ENCODE data around the gene MT2A.
A peak's percentile ranks its signal among the peaks of the same experiment; 100 is the strongest.
"Not testable (repeated sequence)": the region's sequence is repeated elsewhere in the genome, so short reads cannot be mapped to it uniquely, and the experiment has no call there.

The MT2A gene

DNA sequence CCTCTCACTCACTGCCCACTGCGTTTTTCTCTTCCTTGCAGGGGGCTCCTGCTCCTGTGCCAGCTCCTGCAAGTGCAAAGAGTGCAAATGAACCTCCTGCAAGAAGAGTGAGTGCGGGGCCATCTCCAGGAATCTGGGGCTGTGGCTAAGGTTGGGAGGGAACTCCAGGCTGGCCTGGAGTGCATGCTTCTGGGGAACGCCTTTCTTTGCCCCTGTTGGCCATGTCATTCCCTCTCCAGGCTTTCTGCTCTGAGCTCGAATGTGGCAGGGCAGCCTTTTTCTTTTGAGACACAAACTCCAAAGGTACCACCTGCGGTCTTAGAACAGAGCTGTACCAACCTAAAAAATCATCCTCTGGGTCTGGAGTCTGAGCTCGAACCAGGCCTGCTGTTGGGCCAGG lies 9.8 kb downstream of the MT2A start:
- TF ChIP-seq, protein P1, sequence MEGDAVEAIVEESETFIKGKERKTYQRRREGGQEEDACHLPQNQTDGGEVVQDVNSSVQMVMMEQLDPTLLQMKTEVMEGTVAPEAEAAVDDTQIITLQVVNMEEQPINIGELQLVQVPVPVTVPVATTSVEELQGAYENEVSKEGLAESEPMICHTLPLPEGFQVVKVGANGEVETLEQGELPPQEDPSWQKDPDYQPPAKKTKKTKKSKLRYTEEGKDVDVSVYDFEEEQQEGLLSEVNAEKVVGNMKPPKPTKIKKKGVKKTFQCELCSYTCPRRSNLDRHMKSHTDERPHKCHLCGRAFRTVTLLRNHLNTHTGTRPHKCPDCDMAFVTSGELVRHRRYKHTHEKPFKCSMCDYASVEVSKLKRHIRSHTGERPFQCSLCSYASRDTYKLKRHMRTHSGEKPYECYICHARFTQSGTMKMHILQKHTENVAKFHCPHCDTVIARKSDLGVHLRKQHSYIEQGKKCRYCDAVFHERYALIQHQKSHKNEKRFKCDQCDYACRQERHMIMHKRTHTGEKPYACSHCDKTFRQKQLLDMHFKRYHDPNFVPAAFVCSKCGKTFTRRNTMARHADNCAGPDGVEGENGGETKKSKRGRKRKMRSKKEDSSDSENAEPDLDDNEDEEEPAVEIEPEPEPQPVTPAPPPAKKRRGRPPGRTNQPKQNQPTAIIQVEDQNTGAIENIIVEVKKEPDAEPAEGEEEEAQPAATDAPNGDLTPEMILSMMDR (conservative IDR thresholded peaks at IDR 0.05; ENCODE audit: low read depth, low read length): no peak
- no peak for DNase-seq (ENCODE audit: low read depth)
- H3K4me3 ChIP-seq (ENCODE audit: low read depth, low read length): peak overlapping the region; percentile 60

DNA sequence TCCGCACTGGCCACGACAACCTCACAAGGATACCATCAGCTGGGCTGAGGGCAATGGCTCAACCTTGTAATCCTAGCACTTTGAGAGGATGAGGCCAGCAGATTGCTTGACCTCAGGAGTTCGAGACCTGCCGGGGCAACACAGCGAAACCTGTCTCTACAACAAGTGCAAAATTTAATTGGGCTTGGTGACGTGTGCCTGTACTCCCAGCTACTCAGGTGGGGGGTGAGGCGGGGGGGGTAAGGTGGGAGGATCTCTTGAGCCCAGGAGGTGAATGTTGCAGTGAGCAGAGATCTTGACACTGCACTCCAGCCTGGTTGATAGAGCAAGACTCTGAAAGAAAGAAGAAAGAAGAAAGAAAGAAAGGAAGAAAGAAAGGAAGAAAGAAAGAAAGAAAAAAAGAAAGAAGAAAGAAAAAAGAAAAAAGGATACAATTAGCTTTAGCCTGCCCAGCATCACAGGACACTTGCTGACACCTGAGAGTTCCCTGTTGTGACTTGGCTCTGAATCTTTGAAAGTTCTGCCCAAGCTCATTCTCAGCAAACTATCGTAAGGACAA lies 12.0 kb downstream of the MT2A start:
- no peak overlapping the region for H3K4me3 ChIP-seq (ENCODE audit: low read depth, low read length)
- TF ChIP-seq, protein P1 (conservative IDR thresholded peaks at IDR 0.05; ENCODE audit: low read depth, low read length): no peak
- DNase-seq (ENCODE audit: low read depth): no peak

DNA sequence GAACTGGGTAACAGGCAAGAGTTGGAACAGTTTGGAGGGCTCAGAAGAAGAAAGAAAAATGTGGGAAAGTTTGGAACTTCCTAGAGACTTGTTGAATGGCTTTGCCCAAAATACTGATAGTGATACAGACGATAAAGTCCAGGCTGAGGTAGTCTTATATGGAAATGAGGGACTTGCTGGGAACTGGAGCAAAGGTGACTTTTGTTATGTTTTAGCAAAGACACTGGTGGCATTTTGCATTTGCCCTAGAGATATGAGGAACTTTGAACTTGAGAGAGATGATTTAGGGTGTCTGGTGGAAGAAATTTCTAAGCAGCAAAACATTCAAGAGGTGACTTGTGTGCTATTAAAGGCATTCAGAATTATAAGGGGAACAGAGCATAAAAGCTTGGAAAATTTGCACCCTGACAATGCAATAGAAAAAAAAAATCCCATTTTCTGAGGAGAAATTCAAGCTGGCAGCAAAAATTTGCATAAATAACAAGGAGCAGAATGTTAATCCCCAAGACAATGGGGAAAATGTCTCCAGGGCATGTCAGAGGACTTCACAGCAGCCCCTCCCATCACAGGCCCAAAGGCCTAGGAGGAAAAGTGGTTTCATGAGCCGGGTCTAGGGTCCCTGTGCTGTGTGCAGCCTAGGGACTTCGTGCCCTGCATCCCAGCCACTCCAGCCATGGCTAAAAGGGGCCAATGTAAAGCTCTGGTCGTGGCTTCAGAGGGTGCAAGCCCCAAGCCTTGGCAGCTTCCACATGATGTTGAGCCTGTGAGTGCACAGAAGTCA lies 13.5 kb downstream of the MT2A start:
- not testable (repeated sequence) for DNase-seq (ENCODE audit: low read depth)

DNA sequence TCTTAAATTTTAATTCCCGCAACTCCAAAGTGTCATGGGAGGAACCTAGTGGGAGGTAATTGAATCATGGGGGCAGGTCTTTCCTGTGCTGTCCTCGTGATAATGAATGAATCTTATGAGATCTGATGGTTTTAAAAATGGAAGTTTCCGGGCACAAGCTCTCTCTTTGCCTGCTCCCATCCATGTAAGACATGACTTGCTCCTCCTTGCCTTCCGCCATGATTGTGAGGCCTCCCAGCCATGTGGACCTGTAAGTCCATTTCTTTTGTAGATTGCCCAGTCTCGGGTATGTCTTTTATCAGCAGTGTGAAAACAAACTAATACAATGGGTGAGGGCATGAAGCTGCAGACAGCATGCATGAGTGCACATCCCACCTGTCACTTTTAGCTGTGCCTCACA lies 14.8 kb downstream of the MT2A start:
- DNase-seq (ENCODE audit: low read depth); H3K4me3 ChIP-seq (ENCODE audit: low read depth, low read length): not testable (repeated sequence)

More for the DNA sequence above, 13.5 kb downstream of the MT2A start:
- not testable (repeated sequence) for H3K4me3 ChIP-seq (ENCODE audit: low read depth, low read length)

DNA sequence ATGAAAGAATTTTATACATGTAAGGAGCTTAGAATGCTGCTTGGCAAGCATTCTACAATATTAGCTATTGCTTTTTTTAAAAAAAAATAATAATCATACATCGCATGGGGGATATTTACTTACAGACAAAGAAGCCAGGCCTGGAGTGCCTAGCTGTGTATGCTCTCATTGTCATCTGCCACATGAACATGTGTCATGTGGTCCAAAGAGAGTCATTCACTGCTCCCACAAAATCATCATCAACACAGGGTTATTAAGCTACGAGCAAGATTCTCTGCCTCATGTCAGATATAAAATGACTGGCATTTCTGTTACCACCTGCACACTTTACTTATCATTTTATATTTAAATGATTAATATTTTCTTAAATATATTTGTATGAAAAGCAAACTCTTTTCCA lies 15.3 kb downstream of the MT2A start:
- TF ChIP-seq, protein P1 (conservative IDR thresholded peaks at IDR 0.05; ENCODE audit: low read depth, low read length): no peak
- H3K4me3 ChIP-seq (ENCODE audit: low read depth, low read length): no peak overlapping the region

DNA sequence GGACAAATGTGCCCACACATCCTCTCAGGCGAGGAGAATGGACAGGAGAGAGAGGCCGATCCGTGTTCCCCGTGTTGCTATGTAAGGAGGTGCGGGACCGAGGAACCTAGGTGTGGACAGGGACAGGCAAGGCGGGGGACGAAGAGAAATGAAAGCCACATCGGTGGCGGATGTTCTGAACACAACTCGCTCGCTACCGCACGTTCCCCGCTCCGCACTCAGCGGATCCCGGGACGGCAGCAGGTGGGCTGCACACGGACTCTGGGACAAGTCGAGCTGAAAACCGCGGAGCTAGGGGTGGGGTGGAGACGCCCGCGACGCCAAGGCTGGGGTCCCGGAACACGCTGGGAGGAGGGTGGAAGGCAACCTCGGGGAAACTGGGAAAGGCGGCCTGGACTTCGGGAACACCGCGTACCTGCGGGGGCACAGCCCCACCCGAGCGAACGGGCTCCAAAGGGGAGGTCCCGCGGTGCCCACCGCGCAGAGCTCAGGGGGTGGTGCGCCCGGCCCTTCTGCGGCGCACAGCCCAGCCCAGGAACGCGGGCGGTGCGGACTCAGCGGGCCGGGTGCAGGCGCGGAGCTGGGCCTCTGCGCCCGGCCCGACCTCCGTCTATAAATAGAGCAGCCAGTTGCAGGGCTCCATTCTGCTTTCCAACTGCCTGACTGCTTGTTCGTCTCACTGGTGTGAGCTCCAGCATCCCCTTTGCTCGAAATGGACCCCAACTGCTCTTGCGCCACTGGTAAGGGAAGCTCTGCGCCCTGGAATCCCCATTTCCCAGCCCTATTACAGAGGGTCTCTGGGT lies 17.0 kb downstream of the MT2A start, which contains the start of gene MT1E:
TSS of gene MT1E (plus strand) at position 642 of the 803 bp plus-strand sequence. CDS start at position 713, 71 bp downstream.
- DNase-seq (ENCODE audit: low read depth): peak; percentile 87
- TF ChIP-seq, protein P1 (conservative IDR thresholded peaks at IDR 0.05; ENCODE audit: low read depth, low read length): no peak
- peak within 1 kb of the TSS; percentile 72 for H3K4me3 ChIP-seq (ENCODE audit: low read depth, low read length)

More for the DNA sequence above, 15.3 kb downstream of the MT2A start:
- DNase-seq (ENCODE audit: low read depth): no peak

DNA sequence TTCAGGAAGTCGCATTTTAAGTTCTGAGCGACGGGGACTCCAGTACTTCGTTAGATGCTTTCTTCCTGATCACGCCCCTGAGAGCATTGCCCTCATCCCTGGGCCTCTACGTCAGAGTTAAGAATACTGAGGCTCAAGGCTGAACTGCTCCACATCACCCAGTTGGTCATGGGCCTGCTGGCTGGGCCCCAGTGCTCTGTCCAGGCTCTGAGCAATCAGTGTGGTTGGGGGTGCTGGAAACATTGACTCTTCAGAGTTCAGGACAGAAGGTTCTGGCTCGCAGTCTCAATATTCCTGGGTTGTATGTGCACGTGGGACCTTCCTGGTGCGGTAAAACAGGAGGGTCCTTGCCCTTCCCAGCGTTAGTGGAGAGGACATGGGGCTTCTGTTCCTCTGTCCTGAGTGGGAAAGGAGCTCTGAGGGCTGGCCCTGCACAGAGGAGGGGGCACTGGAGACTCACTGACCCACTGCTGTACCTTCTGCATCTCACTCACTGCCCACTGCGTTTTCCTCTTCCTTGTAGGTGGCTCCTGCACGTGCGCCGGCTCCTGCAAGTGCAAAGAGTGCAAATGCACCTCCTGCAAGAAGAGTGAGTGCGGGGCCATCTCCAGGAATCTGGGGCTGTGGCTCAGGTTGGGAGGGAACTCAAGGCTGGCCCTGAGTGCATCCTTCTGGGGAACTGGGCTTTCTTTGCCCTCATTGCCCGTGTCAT lies 17.7 kb downstream of the MT2A start:
- H3K4me3 ChIP-seq (ENCODE audit: low read depth, low read length): peak overlapping the region; percentile 72
- peak; percentile 83 for DNase-seq (ENCODE audit: low read depth)
- TF ChIP-seq, protein P1 (conservative IDR thresholded peaks at IDR 0.05; ENCODE audit: low read depth, low read length): no peak

Measured in choroid plexus epithelial cell (primary cell).